ENCODE measurements around the gene NRCAM.

NRCAM gene

DNA sequence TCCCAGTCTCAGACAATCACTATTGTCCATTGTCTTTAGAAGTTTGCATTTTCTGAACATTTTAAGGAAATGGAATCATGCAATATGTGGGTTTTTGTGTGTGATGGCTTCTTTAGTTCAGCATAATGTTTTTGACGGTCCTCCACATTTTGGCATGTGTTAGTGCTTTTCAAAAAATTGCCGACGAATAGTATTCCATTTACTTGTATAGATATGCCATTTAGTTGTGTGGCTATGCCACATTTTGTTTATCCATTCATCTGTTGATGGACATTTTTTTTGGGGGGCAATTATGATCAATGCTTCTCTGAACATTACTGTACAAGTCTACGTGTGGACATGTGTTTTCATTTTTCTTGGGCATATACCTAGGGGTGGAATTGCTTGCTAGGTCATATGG is 314.1 kb downstream of the NRCAM start:
- Histone ChIP-seq H3K36me3 (replicated peaks) (no peaks in the 10 kb centered on the region), H3K4me1 (no peaks in the 10 kb centered on the region; the same call in 1 of the 2 replicates), H3K27me3 (ENCODE audit: low read depth) (no peaks in the 10 kb centered on the region), H3K9me3 (no peaks in the 10 kb centered on the region), H3K4me3 (no peak overlapping the region)
- no peak for DNase-seq (ENCODE audit: low spot score in 2 of 2)
- in situ Hi-C loops (cut with MboI; ENCODE audit: low sequenced_read_pairs), result loop anchor here (25.0 kb wide), 1 partner anchor 405 kb away; the partner anchor contains the start of gene CBLL1

DNA sequence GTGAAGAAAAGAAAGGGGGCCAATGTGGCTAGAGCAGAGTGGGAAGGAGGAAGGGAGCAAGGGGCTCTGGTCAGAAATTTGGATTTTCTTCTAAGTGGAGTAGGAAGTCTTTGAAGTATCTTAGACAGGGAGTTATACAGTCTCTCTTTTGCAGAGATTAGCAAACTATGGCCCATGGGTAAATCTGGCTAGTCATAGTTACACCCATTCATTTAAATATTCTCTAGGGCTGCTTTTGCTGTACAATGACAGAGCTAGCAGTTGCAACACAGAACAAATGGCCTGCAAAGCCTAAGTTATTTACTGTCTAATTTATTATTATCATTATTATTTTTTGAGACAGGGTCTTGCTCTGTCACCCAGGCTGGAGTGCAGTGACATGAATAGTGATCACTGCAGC is 315.6 kb downstream of the NRCAM start:
- in situ Hi-C loops (cut with MboI; ENCODE audit: low sequenced_read_pairs), result loop anchor here (25.0 kb wide), 1 partner anchor 403 kb away; the partner anchor contains the start of gene CBLL1

DNA sequence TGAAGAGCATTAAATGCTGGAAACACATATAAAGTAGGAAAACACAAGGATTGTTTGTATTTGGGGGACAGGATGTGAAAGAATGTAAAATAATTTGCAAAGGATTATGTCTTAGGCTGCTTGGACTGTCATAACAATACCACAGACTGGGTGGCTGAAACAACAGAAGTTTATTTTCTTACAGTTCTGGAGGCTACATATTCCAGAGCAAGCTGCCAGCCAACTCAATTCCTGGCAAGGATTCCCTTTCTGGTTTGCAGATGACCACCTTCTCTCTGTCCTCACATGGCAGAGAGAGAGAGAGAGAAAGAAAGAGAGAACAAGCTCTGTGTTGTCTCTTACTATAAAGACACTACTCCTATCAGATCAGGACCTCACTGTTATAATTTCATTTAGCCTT is 317.3 kb downstream of the NRCAM start:
- no peaks in the 10 kb centered on the region for H3K4me1 ChIP-seq
- H3K36me3 ChIP-seq (replicated peaks), result no peaks in the 10 kb centered on the region
- in situ Hi-C loops (cut with MboI; ENCODE audit: low sequenced_read_pairs), result loop anchor here (25.0 kb wide), 1 partner anchor 402 kb away; the partner anchor contains the start of gene CBLL1
- H3K4me3 ChIP-seq, result no peak overlapping the region
- no peaks in the 10 kb centered on the region for H3K9me3 ChIP-seq
- no peak for DNase-seq (ENCODE audit: low spot score in 2 of 2)
- no peaks in the 10 kb centered on the region for H3K27me3 ChIP-seq (ENCODE audit: low read depth)

More for the DNA sequence above, 315.6 kb downstream of the NRCAM start:
- H3K4me1 ChIP-seq, result no peaks in the 10 kb centered on the region
- no peaks in the 10 kb centered on the region for H3K9me3 ChIP-seq
- H3K4me3 ChIP-seq, result no peak overlapping the region
- no peaks in the 10 kb centered on the region for H3K36me3 ChIP-seq (replicated peaks)
- H3K27me3 ChIP-seq (ENCODE audit: low read depth), result no peaks in the 10 kb centered on the region
- DNase-seq (ENCODE audit: low spot score in 2 of 2), result no peak

DNA sequence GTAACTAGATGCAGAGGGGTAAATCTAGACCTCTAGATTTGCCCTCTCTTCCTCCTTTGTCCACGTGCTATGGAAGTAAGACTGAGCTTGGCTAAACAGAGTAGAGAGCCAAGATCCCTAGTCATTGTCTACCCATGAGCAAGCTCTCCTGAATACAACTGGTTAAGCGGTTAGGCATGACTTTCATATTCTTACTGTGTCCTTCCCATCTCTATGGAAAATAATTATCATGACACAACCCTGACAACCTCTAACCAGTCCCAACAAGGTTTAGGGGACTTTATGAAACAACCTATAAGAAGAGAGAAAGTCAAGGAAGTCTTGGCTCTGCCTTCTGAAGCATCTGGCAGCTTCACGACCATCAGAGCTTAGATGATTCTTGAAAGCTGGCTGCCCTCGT is 318.2 kb downstream of the NRCAM start:
- H3K27me3 ChIP-seq (ENCODE audit: low read depth), result no peaks in the 10 kb centered on the region
- H3K36me3 ChIP-seq (replicated peaks), result no peaks in the 10 kb centered on the region
- H3K9me3 ChIP-seq, result no peaks in the 10 kb centered on the region
- in situ Hi-C loops (cut with MboI; ENCODE audit: low sequenced_read_pairs), result loop anchor here (25.0 kb wide), 1 partner anchor 401 kb away; the partner anchor contains the start of gene CBLL1
- no peaks in the 10 kb centered on the region for H3K4me1 ChIP-seq
- H3K4me3 ChIP-seq, result no peak overlapping the region
- no peak for DNase-seq (ENCODE audit: low spot score in 2 of 2)

DNA sequence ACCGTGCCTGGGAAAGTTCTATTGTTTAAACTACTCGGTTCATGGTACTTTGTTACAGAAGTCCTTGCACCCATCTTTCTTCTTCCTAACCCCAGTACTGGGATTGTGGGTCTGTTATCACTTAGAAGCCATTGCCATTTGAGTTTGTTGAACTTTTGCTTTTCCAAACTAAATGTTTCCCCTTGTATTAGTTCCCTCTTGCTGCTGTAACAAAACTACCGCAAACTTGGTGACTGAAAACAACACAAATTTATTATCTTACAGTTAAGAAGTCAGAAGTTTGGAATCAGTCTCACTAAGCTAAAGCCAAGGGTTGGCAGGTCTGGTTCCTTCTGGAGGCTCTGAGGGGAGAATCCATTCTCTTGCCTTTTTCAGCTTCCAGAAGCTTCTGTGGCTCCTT is 319.2 kb downstream of the NRCAM start:
- DNase-seq (ENCODE audit: low spot score in 2 of 2), result no peak
- in situ Hi-C loops (cut with MboI; ENCODE audit: low sequenced_read_pairs), result loop anchor here (25.0 kb wide), 1 partner anchor 400 kb away; the partner anchor contains the start of gene CBLL1
- Histone ChIP-seq H3K36me3 (replicated peaks) (no peaks in the 10 kb centered on the region), H3K4me1 (no peaks in the 10 kb centered on the region), H3K27me3 (ENCODE audit: low read depth) (peaks cover 1% of the 10 kb centered on the region), H3K4me3 (no peak overlapping the region), H3K9me3 (no peaks in the 10 kb centered on the region)

DNA sequence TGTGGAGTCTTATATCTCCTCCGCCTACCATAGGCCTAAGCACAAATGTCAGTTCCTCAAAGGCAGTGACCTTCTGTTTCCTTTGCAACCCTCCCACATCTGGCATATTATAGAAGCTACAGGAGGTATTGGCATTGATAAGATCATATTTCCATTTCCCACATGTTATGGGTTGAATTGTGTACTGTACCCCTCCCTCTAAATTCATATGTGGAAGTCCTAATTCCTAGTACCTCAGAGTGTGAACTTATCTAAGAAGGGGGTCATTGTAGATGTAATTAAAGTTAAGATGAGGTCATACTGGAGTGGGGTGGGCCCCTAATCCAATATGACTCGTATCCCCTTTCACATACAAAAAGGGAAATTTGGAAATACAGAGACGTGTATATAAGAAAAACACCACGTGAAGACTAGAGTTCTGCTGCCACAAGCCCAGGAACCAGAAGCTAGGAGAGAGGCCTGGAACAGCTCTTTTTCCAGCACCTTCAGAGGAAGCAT is 320.0 kb downstream of the NRCAM start:
- Histone ChIP-seq H3K9me3 (no peaks in the 10 kb centered on the region), H3K4me3 (no peak overlapping the region), H3K36me3 (replicated peaks) (no peaks in the 10 kb centered on the region), H3K27me3 (ENCODE audit: low read depth) (peaks cover 5% of the 10 kb centered on the region), H3K4me1 (no peaks in the 10 kb centered on the region)
- in situ Hi-C loops (cut with MboI; ENCODE audit: low sequenced_read_pairs), result loop anchor here (25.0 kb wide), 1 partner anchor 399 kb away; the partner anchor contains the start of gene CBLL1
- no peak for DNase-seq (ENCODE audit: low spot score in 2 of 2)

DNA sequence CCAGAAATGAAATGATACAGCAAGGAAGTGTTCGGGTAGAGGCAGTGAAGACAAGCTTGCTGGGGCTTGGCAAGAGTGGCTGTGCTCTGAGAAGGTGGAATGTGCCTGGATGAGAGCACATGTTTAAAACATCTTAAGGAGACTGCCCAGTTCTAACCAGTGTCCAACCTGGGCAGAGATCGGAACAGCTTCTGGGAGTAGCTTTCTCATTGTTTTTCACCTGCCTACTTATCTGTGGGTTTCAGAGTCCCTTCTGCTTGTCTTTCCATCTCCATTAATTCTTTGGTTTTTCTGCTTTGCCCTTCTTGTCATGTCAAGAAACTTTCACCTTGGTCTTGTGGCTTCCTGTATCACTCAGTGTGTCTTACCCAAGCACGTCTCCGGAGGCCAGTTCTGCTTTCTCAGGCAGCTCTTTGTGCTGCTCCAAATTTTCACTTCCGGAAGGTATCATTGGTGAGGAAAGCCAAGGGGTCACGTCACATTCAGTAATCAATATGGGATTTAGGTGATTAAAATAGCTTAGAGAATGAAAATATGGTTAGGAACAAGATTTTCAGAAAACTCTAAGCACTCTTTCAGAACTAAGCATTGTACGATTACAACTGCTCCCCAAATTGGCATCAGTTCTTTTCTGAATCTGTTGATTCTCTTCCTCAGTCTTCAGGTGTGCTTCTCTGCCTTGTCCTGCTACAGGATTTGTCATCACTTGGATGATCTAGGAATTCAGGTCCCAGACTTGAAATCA is 320.6 kb downstream of the NRCAM start:
- Histone ChIP-seq H3K36me3 (replicated peaks) (no peaks in the 10 kb centered on the region), H3K4me3 (no peak overlapping the region), H3K27me3 (ENCODE audit: low read depth) (peaks cover 5% of the 10 kb centered on the region), H3K4me1 (no peaks in the 10 kb centered on the region), H3K9me3 (no peaks in the 10 kb centered on the region)
- in situ Hi-C loops (cut with MboI; ENCODE audit: low sequenced_read_pairs), result loop anchor here (25.0 kb wide), 1 partner anchor 398 kb away; the partner anchor contains the start of gene CBLL1
- DNase-seq (ENCODE audit: low spot score in 2 of 2), result no peak

DNA sequence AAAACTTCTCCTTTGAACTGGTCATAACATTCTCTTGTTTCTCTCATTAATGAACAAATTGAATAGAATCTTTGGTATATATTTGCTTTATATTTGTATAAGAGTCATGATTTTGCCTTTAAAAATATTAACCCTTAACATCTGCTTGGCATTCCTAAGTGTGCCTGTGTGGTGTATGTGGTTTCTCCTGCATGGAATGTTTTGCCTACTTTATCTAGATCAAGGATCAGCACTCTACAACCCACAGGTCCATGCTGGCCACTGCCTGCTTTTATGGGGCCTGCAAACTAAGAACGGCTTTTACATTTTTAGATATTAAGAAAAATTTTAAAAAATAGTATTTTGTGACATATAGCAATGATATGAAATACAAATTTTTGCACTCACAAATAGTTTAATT is 321.8 kb downstream of the NRCAM start:
- DNase-seq (ENCODE audit: low spot score in 2 of 2), result no peak
- in situ Hi-C loops (cut with MboI; ENCODE audit: low sequenced_read_pairs), result loop anchor here (25.0 kb wide), 1 partner anchor 397 kb away; the partner anchor contains the start of gene CBLL1
- Histone ChIP-seq H3K4me3 (no peak overlapping the region), H3K4me1 (no peaks in the 10 kb centered on the region), H3K9me3 (no peaks in the 10 kb centered on the region), H3K36me3 (replicated peaks) (no peaks in the 10 kb centered on the region), H3K27me3 (ENCODE audit: low read depth) (peaks cover 11% of the 10 kb centered on the region)

DNA sequence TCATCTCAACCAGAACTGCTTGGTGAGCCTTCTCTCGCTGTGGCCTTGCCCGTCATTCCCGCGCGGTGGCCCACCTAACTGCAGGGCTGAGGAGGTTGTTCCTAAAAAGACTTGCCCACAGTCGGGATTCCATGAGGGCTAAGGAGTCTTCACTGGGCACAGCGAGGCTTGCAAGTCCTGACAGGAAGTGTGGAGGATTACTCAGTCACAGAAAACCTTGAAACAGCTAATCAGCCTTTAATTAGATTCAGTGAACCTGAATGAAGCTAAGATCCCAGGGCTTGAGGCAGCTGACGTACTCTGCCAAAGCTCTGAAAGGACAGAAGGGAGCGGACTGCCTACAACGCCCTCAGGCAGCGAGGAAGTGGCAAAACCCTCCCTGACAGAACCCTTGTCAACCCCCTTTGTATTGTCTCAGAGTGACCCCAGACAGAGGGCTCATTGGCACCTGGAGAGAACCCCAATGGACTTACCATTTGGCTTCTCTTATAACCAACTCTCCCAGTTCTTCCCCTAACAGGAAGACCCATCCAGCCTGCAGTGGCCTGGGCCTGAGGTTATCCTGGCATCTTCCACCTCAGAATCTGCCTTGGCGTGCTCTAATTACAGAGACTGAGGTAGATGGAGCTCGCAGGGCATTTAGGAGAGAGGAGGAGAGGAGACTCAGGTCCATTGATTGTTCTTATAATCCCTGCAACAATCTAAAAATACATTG is 323.5 kb downstream of the NRCAM start:
- no peak for DNase-seq (ENCODE audit: low spot score in 2 of 2)
- H3K9me3 ChIP-seq, result no peaks in the 10 kb centered on the region
- no peaks in the 10 kb centered on the region for H3K4me1 ChIP-seq
- in situ Hi-C loops (cut with MboI; ENCODE audit: low sequenced_read_pairs), result loop anchor here (25.0 kb wide), 1 partner anchor 395 kb away; the partner anchor contains the start of gene CBLL1
- H3K27me3 ChIP-seq (ENCODE audit: low read depth), result peaks cover 11% of the 10 kb centered on the region
- H3K4me3 ChIP-seq, result no peak overlapping the region
- no peaks in the 10 kb centered on the region for H3K36me3 ChIP-seq (replicated peaks)

DNA sequence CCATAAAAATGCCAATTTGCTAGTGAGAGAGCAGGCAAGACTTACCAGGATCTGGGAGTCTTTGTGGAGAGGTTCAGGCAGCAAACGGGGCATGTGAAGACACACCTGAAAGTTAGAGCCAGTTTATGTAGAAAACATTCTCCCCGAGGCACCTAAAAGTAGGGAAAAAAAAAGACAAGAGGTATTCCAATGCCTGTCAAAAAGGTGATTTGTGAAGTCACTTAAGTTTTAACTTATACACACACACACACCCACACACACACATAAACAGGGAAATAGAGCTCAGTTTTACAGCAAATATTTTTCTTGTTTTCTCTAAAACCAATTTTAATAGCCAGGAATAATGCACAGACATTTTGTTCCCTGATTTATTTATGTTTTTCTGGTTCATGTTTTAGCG is 326.0 kb downstream of the NRCAM start, which contains the start of gene LAMB4:
Gene LAMB4 (minus strand): TSS at position 101 of the 400 bp plus-strand sequence. CDS start 7,197 bp downstream, outside the sequence.
- in situ Hi-C loops (cut with MboI; ENCODE audit: low sequenced_read_pairs), result loop anchor here (25.0 kb wide), 1 partner anchor 393 kb away; the partner anchor contains the start of gene CBLL1
- H3K9me3 ChIP-seq, result no peaks in the 10 kb centered on the region
- DNase-seq (ENCODE audit: low spot score in 2 of 2), result no peak
- no peak within 1 kb of the TSS for H3K4me3 ChIP-seq
- no peaks in the 10 kb centered on the region for H3K4me1 ChIP-seq
- H3K27me3 ChIP-seq (ENCODE audit: low read depth), result peaks cover 11% of the 10 kb centered on the region
- no peaks in the 10 kb centered on the region for H3K36me3 ChIP-seq (replicated peaks)

DNA sequence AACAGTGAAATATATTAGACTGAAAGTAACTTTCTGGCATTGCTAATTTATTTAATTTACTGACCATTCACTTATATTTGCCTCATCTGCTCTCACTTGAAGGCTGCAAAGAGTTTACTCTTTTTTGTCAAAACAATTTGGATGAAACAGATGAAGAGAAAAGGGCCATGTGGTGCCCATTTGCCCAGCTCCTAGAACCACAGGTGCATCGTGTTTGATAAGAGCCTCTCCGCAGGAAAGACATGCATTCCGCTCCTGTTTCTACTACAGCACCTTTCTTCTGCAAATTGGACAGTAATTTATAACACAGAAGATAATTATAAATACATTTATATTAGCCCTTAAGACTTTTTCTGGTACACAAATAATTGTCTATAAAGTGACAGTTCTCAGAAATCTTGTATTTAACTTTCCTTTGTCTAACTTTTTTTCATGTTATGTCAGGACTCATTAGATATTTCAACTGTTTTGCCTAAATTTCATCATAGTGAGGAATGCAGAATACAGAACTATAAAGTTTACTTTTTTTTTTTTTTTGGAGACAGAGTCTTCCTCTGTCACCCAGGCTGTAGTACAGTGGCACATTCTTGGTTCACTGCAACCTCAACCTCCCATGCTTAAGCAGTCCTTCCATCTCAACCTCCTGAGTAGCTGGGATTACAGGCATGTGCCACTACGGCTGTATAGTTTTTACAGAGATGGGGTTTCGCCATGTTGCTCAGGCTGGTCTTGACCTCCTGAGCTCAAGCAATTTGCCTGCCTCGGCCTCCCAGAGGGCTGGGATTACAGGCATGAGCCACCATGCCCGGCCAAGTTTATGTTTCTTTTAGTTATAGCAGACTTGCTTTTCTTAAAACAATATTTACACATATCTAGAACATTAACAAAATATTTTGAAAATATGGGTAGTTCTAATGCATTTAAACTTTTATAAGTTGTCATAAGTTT is 326.9 kb downstream of the NRCAM start:
- in situ Hi-C loops (cut with MboI; ENCODE audit: low sequenced_read_pairs), result loop anchor here (25.0 kb wide), 1 partner anchor 392 kb away; the partner anchor contains the start of gene CBLL1
- Histone ChIP-seq H3K36me3 (replicated peaks) (no peaks in the 10 kb centered on the region), H3K27me3 (ENCODE audit: low read depth) (peaks cover 11% of the 10 kb centered on the region), H3K4me1 (no peaks in the 10 kb centered on the region), H3K4me3 (no peak overlapping the region), H3K9me3 (no peaks in the 10 kb centered on the region)
- DNase-seq (ENCODE audit: low spot score in 2 of 2), result no peak

DNA sequence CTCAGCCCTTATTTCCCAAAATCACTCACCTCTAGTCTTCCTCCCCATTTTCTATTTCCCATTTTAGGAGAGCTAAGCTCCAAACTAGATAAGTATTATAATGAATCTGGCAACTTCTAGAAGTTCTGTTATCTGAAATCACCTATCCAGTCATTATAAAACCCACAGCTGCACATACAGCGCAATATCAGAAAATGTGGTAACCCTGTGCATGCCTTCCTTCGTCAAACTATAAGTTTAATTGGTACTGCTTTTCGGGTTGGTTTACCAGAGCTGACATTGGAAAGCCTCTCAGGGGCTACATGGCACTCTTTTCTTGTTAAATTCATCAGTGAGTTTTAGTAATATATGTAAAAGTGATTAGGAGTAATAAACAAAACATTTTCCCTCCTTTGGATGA is 327.7 kb downstream of the NRCAM start:
- in situ Hi-C loops (cut with MboI; ENCODE audit: low sequenced_read_pairs), result loop anchor here (25.0 kb wide), 1 partner anchor 391 kb away; the partner anchor contains the start of gene CBLL1
- H3K4me3 ChIP-seq, result no peak overlapping the region
- H3K36me3 ChIP-seq (replicated peaks), result no peaks in the 10 kb centered on the region
- no peaks in the 10 kb centered on the region for H3K4me1 ChIP-seq
- peaks cover 11% of the 10 kb centered on the region for H3K27me3 ChIP-seq (ENCODE audit: low read depth)
- no peak for DNase-seq (ENCODE audit: low spot score in 2 of 2)
- no peaks in the 10 kb centered on the region for H3K9me3 ChIP-seq

Measured in HAP-1 (cell line).